Progenitor cell of endocrine pancreas (in vitro differentiated cells): ENCODE data around the gene ONECUT2. TPM values are rescaled to one million over a fixed set of nuclear protein-coding genes. Genes with fewer than 3 reads are reported as not detected.
A peak's percentile ranks its signal among the peaks of the same experiment; 100 is the strongest.

Source experiments
- DNase-seq: peaks from one replicate; pipeline ENCODE4 v3.0.0; 2021; ENCODE audit warnings: low spot score; ENCODE audit not compliant: unreplicated experiment
- H3K27ac Mint-ChIP-seq: 2 replicates; pipeline ENCODE4 v1.8.0; 2021; ENCODE audit warnings: mild to moderate bottlenecking, moderate library complexity, mixed read lengths
- H3K27me3 Mint-ChIP-seq: 2 replicates; pipeline ENCODE4 v1.8.0; 2021; ENCODE audit warnings: mixed read lengths
- H3K36me3 Mint-ChIP-seq: 2 replicates; pipeline ENCODE4 v1.8.0; 2022; ENCODE audit warnings: mixed read lengths; ENCODE audit not compliant: insufficient read depth
- H3K4me1 Mint-ChIP-seq: 2 replicates; pipeline ENCODE4 v1.8.0; 2021; ENCODE audit warnings: low read depth, mixed read lengths
- H3K4me3 Mint-ChIP-seq: 2 replicates; pipeline ENCODE4 v1.8.0; 2021; ENCODE audit warnings: low read depth, mild to moderate bottlenecking, moderate library complexity, mixed read lengths
- H3K9me3 Mint-ChIP-seq: 2 replicates; pipeline ENCODE4 v1.8.0; 2021; ENCODE audit warnings: low read depth, mixed read lengths
- total RNA-seq: library from RNA; stranded (reverse); gene quantifications from 2 replicates; pipeline ENCODE4 v1.2.1, GENCODE V29; 2021
- TF ChIP-seq, protein P1 (sequence below): fragments of 200-600 bp; sonication (generic); IDR thresholded peaks from one replicate; pipeline ENCODE4 v1.5.0; 2021; ENCODE audit warnings: antibody characterized with exemption, mild to moderate bottlenecking; ENCODE audit not compliant: unreplicated experiment

ONECUT2 gene
- total RNA-seq, 1 donor from 2014 or later, result 92.2 TPM

DNA sequence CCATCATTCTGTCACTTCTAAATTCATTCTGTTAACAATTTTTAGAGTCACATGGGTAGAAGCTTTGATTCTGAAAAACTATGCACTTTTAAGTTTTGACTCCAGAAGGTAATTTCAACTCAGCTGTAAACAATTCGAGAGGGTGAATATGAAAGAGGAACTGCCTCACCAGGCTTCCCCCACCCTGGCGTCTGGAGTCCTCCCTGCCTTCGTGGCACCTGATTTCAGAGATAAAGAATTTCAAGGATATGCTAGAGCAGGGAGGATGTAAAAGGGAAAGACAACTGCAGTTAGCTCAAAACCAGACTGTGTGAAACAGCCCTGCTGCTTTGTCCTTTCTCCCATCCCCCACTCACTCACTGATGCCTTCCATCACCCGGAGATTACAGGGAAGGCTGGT is 40.7 kb downstream of the ONECUT2 start:
- Mint-ChIP-seq H3K9me3 (no peaks in the 10 kb centered on the region), H3K27me3 (no peaks in the 10 kb centered on the region), H3K4me3 (no peak overlapping the region), H3K27ac (peak overlapping the region; percentile 83), H3K36me3 (peaks cover 39% of the 10 kb centered on the region), H3K4me1 (peaks cover 37% of the 10 kb centered on the region)
- TF ChIP-seq, protein P1, sequence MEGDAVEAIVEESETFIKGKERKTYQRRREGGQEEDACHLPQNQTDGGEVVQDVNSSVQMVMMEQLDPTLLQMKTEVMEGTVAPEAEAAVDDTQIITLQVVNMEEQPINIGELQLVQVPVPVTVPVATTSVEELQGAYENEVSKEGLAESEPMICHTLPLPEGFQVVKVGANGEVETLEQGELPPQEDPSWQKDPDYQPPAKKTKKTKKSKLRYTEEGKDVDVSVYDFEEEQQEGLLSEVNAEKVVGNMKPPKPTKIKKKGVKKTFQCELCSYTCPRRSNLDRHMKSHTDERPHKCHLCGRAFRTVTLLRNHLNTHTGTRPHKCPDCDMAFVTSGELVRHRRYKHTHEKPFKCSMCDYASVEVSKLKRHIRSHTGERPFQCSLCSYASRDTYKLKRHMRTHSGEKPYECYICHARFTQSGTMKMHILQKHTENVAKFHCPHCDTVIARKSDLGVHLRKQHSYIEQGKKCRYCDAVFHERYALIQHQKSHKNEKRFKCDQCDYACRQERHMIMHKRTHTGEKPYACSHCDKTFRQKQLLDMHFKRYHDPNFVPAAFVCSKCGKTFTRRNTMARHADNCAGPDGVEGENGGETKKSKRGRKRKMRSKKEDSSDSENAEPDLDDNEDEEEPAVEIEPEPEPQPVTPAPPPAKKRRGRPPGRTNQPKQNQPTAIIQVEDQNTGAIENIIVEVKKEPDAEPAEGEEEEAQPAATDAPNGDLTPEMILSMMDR, result no peak
- no peak for DNase-seq

DNA sequence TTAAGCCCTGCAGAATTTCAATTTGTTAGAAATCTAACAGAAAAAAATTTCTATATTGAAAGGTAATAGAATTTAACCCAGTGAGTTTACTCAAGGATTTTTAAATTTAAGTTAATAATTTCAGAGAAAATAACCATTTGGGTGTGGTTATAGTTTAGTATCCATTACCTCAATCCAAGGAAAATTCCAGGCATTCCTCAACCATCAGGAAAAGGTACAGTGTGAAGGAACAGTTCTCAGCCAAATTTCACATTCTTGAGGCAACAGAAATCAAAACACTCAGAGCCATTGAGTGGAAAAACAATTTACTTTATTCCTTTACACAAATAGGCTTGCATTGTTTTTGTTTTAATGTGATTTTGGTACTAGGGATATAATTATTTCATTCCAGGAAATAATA is 45.6 kb downstream of the ONECUT2 start:
- Mint-ChIP-seq H3K9me3 (no peaks in the 10 kb centered on the region), H3K36me3 (peaks cover 38% of the 10 kb centered on the region), H3K4me1 (peaks cover 21% of the 10 kb centered on the region), H3K27me3 (no peaks in the 10 kb centered on the region), H3K4me3 (no peak overlapping the region), H3K27ac (no peak overlapping the region)
- TF ChIP-seq, protein P1, result no peak
- DNase-seq, result no peak

DNA sequence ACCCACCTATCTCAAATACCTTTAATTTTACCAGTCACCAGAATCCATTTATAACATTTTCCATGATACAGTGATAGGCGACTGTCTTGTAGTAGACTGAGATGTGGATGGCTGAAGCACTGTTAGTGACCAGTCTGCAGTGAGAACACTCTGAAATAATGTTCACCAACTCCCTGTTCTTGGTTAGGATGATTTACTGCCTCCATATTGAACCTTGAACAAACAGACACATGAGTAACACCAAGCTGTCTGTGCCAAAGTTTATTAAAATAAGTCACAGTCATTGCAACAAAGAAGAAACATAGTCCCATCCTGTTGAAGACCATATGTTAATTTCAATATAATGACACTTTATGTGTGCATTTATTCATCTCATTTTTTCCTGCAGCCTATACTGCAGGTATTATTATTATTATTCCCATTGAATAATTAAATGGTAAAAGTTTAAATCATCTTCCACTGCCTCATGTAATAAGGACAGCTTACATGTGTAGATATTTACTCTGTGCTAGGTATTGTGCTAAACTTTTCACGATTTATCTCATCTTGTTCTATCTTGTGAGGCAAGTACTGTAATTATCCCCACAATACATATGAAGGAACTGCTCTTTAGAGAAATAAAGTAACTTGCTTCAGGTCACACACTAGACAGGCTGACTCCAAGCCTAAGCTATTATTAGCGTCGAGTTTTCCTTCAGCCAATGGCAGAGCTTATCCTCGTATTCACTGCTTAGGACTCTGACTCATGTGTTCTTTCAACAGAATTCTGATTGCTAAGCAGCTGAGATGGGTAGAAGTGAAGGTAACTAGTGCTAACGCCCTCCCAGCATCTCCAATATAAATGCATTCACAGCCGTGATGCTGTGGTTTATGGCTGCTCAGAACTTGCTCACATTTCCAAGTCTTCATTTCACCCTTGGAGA is 62.5 kb downstream of the ONECUT2 start:
- TF ChIP-seq, protein P1, result no peak
- no peak overlapping the region for H3K27ac Mint-ChIP-seq

DNA sequence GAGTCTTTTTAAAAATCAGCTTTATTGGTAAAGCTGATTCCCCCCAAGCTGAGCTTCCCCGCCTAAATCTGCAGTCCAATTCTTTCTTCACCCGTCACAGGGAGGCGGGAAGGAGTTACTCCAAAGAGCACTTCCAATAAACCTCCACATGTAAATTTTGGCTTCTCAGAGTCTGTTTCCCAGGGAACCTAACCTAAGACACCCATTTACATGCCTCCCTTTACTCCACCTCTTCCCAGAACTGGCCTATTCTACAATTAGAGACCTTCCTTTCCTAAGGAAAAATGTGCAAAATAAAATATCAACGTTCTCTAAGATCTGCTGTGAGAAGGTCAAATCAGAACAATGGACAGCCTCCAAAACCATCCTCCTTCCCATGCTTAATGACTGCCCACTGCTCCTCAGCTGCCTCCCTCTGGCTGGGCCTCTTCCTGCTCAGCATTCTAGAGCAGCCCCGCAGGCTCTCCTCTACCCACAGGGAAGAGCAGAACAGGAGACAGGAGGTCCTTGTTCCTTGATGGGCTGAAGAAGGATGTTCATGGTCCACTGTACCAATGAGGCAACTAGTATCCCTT is 63.6 kb downstream of the ONECUT2 start:
- H3K4me1 Mint-ChIP-seq, result peaks cover 3% of the 10 kb centered on the region
- peaks cover 3% of the 10 kb centered on the region for H3K9me3 Mint-ChIP-seq
- DNase-seq, result no peak
- H3K4me3 Mint-ChIP-seq, result no peak overlapping the region
- H3K36me3 Mint-ChIP-seq, result no peaks in the 10 kb centered on the region
- peaks cover 6% of the 10 kb centered on the region for H3K27me3 Mint-ChIP-seq
- H3K27ac Mint-ChIP-seq, result peak overlapping the region; percentile 21
- TF ChIP-seq, protein P1, result no peak

More for the DNA sequence above, 62.5 kb downstream of the ONECUT2 start:
- no peak overlapping the region for H3K4me3 Mint-ChIP-seq
- no peaks in the 10 kb centered on the region for H3K36me3 Mint-ChIP-seq
- H3K27me3 Mint-ChIP-seq, result peaks cover 6% of the 10 kb centered on the region
- peaks cover 3% of the 10 kb centered on the region for H3K4me1 Mint-ChIP-seq
- peaks cover 3% of the 10 kb centered on the region for H3K9me3 Mint-ChIP-seq
- DNase-seq, result no peak

DNA sequence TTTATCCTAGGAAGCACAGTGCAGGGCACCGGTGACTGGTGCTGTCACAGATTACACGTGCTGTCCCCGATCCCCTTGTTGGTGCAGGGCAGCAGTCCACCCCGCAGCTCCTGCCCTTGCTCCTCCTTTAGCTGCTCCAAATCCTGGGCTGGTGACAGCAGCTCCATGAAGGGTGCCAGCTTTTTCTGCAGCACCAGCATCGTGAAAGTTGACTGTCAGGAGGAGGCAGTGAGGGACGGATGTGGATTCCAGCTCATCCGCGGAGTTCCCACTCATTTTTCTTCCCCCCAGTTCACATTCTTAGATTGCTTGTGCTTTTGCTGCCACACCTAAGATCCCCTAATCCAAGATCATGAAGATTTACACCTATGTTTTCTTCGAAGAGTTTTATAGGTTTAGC is 67.5 kb downstream of the ONECUT2 start:
- Mint-ChIP-seq H3K27me3 (peaks cover 6% of the 10 kb centered on the region), H3K36me3 (no peaks in the 10 kb centered on the region), H3K9me3 (no peaks in the 10 kb centered on the region), H3K27ac (no peak overlapping the region), H3K4me1 (peaks cover 3% of the 10 kb centered on the region), H3K4me3 (no peak overlapping the region)
- no peak for DNase-seq
- TF ChIP-seq, protein P1, result no peak
